HL-60/S4 (cell line): ENCODE results near the gene CPAMD8.

Source experiments
- in situ Hi-C: fragments of 300-500 bp; cut with MboI; formaldehyde crosslinking; loops from 2 replicates; pipeline ENCODE4 v1.14.3; 2022; ENCODE audit warnings: low sequenced_read_pairs

The CPAMD8 gene

GRCh38 chr19:16922592-16922934, 104.0 kb downstream of the CPAMD8 start:
- in situ Hi-C loops, result no loop called here

GRCh38 chr19:16921766-16922591, 104.6 kb downstream of the CPAMD8 start:
- in situ Hi-C loops, result no loop called here

- in situ Hi-C loops, result no loop called here
Observed at GRCh38 chr19:16920816-16921529, 105.6 kb downstream of the CPAMD8 start.

GRCh38 chr19:16919496-16919895, 107.1 kb downstream of the CPAMD8 start:
- in situ Hi-C loops, result no loop called here

GRCh38 chr19:16917401-16917800, 109.2 kb downstream of the CPAMD8 start:
- in situ Hi-C loops, result no loop called here

GRCh38 chr19:16915734-16916133, 110.9 kb downstream of the CPAMD8 start:
- in situ Hi-C loops, result no loop called here

GRCh38 chr19:16915135-16915534, 111.5 kb downstream of the CPAMD8 start:
- in situ Hi-C loops, result no loop called here

GRCh38 chr19:16914421-16914820, 112.2 kb downstream of the CPAMD8 start:
- in situ Hi-C loops, result no loop called here

- in situ Hi-C loops, result no loop called here
Observed at GRCh38 chr19:16912780-16913179, 113.8 kb downstream of the CPAMD8 start.

- in situ Hi-C loops, result no loop called here
Observed at GRCh38 chr19:16911046-16911445, 115.6 kb downstream of the CPAMD8 start.

- in situ Hi-C loops, result no loop called here
Observed at GRCh38 chr19:16908759-16909158, 117.9 kb downstream of the CPAMD8 start.

GRCh38 chr19:16904599-16904998, 122.0 kb downstream of the CPAMD8 start:
- in situ Hi-C loops, result no loop called here

GRCh38 chr19:16903347-16903746, 123.3 kb downstream of the CPAMD8 start:
- in situ Hi-C loops, result no loop called here

GRCh38 chr19:16902545-16902944, 124.1 kb downstream of the CPAMD8 start:
- in situ Hi-C loops, result no loop called here

- in situ Hi-C loops, result no loop called here
Observed at GRCh38 chr19:16901491-16902175, 125.0 kb downstream of the CPAMD8 start.

- in situ Hi-C loops, result no loop called here
Observed at GRCh38 chr19:16899566-16900075, 127.0 kb downstream of the CPAMD8 start.

GRCh38 chr19:16898361-16899015, 128.1 kb downstream of the CPAMD8 start:
- in situ Hi-C loops, result no loop called here

GRCh38 chr19:16897856-16898161, 128.8 kb downstream of the CPAMD8 start:
- in situ Hi-C loops, result no loop called here

GRCh38 chr19:16897029-16897855, 129.4 kb downstream of the CPAMD8 start:
- in situ Hi-C loops, result no loop called here
